GM19328 (cell line): Measurements from ENCODE around the gene ZFAND5.

Source experiments
- ATAC-seq: cut with Tn5 transposase; IDR thresholded peaks from one replicate; pipeline ENCODE4 v1.9.1; 2021; ENCODE audit warnings: mild to moderate bottlenecking, moderate library complexity; ENCODE audit not compliant: unreplicated experiment

The ZFAND5 gene

GRCh38 chr9:72332351-72332750, 32.7 kb downstream of the ZFAND5 start:
- no peak for ATAC-seq

GRCh38 chr9:72327631-72328030, 37.4 kb downstream of the ZFAND5 start:
- no peak for ATAC-seq

- no peak for ATAC-seq
Observed at GRCh38 chr9:72326641-72327040, 38.4 kb downstream of the ZFAND5 start.

GRCh38 chr9:72324974-72325373, 40.0 kb downstream of the ZFAND5 start:
- ATAC-seq: no peak

GRCh38 chr9:72322678-72323077, 42.3 kb downstream of the ZFAND5 start:
- ATAC-seq: no peak

GRCh38 chr9:72322259-72322658, 42.7 kb downstream of the ZFAND5 start:
- no peak for ATAC-seq

GRCh38 chr9:72315510-72316311, 49.3 kb downstream of the ZFAND5 start:
- ATAC-seq: no peak

- no peak for ATAC-seq
Observed at GRCh38 chr9:72315089-72315509, 49.9 kb downstream of the ZFAND5 start.

GRCh38 chr9:72313507-72313906, 51.5 kb downstream of the ZFAND5 start:
- no peak for ATAC-seq

- ATAC-seq: no peak
Observed at GRCh38 chr9:72312386-72312987, 52.5 kb downstream of the ZFAND5 start.

GRCh38 chr9:72309364-72310133, 55.5 kb downstream of the ZFAND5 start:
- ATAC-seq: no peak

GRCh38 chr9:72306761-72307160, 58.2 kb downstream of the ZFAND5 start:
- ATAC-seq: no peak

GRCh38 chr9:72305707-72306106, 59.3 kb downstream of the ZFAND5 start:
- ATAC-seq: no peak

- ATAC-seq: no peak
Observed at GRCh38 chr9:72305102-72305546, 59.9 kb downstream of the ZFAND5 start.

GRCh38 chr9:72304538-72304937, 60.5 kb downstream of the ZFAND5 start:
- no peak for ATAC-seq
